ENCODE measurements around the gene NPPA.

- TF ChIP-seq POLR2A (IDR thresholded peaks at IDR 0.05) (no peak), CTCF (IDR thresholded peaks at IDR 0.05) (no peak), POLR2AphosphoS5 (IDR thresholded peaks at IDR 0.05) (peak in 1 of 3 donors; percentile 40), EP300 (IDR thresholded peaks at IDR 0.05) (no peak)
Observed at GRCh38 chr1:11874258-11874562, 26.6 kb upstream of the NPPA start.

Data from suprapubic skin (tissue), 4 donors.